HL-60 (cell line): ENCODE results near the gene PNPT1.
"Not testable (repeated sequence)": the region's sequence is repeated elsewhere in the genome, so short reads cannot be mapped to it uniquely, and the experiment has no call there.

Experiments
- POLR2AphosphoS5 ChIP-seq: IDR thresholded peaks from 2 replicates; pipeline ENCODE4 v1.6.1; 2012; ENCODE audit warnings: low read depth
- TF ChIP-seq, protein P1 (sequence below): IDR thresholded peaks from one replicate; pipeline ENCODE4 v1.5.1; 2011; ENCODE audit warnings: low read length, control low read depth, inconsistent platforms; ENCODE audit not compliant: insufficient read depth

DNA sequence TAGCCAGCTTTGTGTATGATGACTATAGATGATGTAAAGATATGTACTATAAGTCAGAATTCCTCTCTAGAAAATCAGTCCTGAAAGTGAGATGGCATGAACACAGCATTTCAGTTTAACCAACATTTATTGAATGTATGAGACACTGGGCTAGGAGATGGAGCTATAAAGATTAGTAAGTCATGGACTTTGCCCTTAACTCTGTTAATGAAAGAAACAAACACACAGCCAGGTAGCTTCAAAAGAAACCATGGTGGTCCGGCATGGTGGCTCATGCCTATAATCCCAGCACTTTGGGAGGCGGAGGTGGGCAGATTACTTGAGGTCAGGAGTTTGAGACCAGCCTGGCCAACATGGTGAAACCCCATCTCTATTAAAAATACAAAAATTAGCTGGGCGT is 21.5 kb upstream of the PNPT1 start:
- TF ChIP-seq, protein P1, sequence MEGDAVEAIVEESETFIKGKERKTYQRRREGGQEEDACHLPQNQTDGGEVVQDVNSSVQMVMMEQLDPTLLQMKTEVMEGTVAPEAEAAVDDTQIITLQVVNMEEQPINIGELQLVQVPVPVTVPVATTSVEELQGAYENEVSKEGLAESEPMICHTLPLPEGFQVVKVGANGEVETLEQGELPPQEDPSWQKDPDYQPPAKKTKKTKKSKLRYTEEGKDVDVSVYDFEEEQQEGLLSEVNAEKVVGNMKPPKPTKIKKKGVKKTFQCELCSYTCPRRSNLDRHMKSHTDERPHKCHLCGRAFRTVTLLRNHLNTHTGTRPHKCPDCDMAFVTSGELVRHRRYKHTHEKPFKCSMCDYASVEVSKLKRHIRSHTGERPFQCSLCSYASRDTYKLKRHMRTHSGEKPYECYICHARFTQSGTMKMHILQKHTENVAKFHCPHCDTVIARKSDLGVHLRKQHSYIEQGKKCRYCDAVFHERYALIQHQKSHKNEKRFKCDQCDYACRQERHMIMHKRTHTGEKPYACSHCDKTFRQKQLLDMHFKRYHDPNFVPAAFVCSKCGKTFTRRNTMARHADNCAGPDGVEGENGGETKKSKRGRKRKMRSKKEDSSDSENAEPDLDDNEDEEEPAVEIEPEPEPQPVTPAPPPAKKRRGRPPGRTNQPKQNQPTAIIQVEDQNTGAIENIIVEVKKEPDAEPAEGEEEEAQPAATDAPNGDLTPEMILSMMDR = not testable (repeated sequence)
- TF ChIP-seq POLR2AphosphoS5 = not testable (repeated sequence)
